HEK293 (cell line): ENCODE data around the gene ALG5.

Experiments
- ZBTB1 ChIP-seq: fragments of 450-650 bp; formaldehyde crosslinking; IDR thresholded peaks from 2 replicates; pipeline ENCODE4 v1.5.1; 2016; ENCODE audit warnings: missing biosample characterization, missing genetic modification characterization
- ZNF133 ChIP-seq: fragments of 450-650 bp; formaldehyde crosslinking; IDR thresholded peaks from 2 replicates; pipeline ENCODE4 v1.5.1; 2016; ENCODE audit warnings: missing biosample characterization, missing genetic modification characterization
- ZNF24 ChIP-seq: fragments of 450-650 bp; formaldehyde crosslinking; IDR thresholded peaks from 2 replicates; pipeline ENCODE4 v1.5.1; 2016; ENCODE audit warnings: missing biosample characterization, missing genetic modification characterization
- ZNF423 ChIP-seq: fragments of 450-650 bp; formaldehyde crosslinking; IDR thresholded peaks from 2 replicates; pipeline ENCODE4 v1.5.1; 2016; ENCODE audit warnings: missing biosample characterization, missing genetic modification characterization
- ZNF433 ChIP-seq: fragments of 450-650 bp; formaldehyde crosslinking; IDR thresholded peaks from 2 replicates; pipeline ENCODE4 v1.5.1; 2016; ENCODE audit warnings: missing biosample characterization, missing genetic modification characterization, low read depth
- ZNF561 ChIP-seq: fragments of 450-650 bp; IDR thresholded peaks from 2 replicates; pipeline ENCODE4 v1.5.1; 2018; ENCODE audit warnings: missing biosample characterization, missing genetic modification characterization, borderline replicate concordance
- TF ChIP-seq, protein P1 (sequence below): fragments of 450-650 bp; formaldehyde crosslinking; IDR thresholded peaks from 2 replicates; pipeline ENCODE4 v1.5.1; 2016; ENCODE audit warnings: missing biosample characterization, missing genetic modification characterization
- TF ChIP-seq, protein P2 (sequence below): fragments of 450-650 bp; formaldehyde crosslinking; IDR thresholded peaks from 2 replicates; pipeline ENCODE4 v1.5.1; 2017; ENCODE audit warnings: missing biosample characterization, missing genetic modification characterization
- TF ChIP-seq, protein P3 (sequence below): fragments of 450-650 bp; formaldehyde crosslinking; IDR thresholded peaks from 2 replicates; pipeline ENCODE4 v1.5.1; 2016; ENCODE audit warnings: missing biosample characterization, missing genetic modification characterization

DNA sequence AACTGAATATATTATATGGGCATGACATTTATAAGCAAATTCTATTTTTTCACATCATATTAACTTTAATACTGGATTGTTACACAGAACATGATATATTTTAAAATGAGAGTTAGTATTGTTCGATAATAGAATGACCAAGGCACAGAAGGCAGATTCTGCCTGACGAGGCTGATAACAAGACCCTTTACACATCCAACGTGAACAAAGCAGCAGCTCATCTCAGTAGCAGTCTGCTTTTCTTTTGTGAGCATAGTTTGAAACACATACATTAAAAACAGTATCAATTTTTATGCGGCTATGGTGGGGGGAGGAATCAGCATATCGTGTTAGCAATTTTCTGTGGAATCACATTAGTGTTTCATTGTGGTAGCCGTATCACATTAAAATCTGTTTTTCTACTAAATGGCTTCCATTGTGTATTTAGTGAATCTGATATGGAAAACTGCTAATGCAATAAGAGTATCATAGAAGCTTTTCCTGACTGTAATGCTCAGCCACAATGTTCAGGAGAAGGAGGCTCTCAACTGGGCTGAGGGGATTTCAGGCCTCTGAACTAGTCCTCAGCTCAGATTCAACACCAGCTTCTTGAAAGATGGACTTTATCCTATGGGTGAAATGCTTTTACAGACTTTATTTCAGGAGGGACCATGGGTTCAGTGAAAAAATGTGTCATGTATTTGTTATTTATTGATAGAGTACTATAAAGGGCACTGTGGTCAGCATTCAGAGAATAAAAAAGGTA, 83.1 kb downstream of the ALG5 start:
- no peak for TF ChIP-seq ZNF423 (tag by site-specific recombination)
- no peak for TF ChIP-seq ZBTB1 (tag by site-specific recombination)
- no peak for TF ChIP-seq ZNF561 (tag by site-specific recombination)
- TF ChIP-seq, protein P1, sequence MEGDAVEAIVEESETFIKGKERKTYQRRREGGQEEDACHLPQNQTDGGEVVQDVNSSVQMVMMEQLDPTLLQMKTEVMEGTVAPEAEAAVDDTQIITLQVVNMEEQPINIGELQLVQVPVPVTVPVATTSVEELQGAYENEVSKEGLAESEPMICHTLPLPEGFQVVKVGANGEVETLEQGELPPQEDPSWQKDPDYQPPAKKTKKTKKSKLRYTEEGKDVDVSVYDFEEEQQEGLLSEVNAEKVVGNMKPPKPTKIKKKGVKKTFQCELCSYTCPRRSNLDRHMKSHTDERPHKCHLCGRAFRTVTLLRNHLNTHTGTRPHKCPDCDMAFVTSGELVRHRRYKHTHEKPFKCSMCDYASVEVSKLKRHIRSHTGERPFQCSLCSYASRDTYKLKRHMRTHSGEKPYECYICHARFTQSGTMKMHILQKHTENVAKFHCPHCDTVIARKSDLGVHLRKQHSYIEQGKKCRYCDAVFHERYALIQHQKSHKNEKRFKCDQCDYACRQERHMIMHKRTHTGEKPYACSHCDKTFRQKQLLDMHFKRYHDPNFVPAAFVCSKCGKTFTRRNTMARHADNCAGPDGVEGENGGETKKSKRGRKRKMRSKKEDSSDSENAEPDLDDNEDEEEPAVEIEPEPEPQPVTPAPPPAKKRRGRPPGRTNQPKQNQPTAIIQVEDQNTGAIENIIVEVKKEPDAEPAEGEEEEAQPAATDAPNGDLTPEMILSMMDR (tag by site-specific recombination) = no peak
- no peak for TF ChIP-seq ZNF433 (tag by site-specific recombination)
- TF ChIP-seq ZNF133 = no peak
- TF ChIP-seq, protein P2, sequence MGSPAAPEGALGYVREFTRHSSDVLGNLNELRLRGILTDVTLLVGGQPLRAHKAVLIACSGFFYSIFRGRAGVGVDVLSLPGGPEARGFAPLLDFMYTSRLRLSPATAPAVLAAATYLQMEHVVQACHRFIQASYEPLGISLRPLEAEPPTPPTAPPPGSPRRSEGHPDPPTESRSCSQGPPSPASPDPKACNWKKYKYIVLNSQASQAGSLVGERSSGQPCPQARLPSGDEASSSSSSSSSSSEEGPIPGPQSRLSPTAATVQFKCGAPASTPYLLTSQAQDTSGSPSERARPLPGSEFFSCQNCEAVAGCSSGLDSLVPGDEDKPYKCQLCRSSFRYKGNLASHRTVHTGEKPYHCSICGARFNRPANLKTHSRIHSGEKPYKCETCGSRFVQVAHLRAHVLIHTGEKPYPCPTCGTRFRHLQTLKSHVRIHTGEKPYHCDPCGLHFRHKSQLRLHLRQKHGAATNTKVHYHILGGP (tag by site-specific recombination) = no peak
- no peak for TF ChIP-seq ZNF24 (tag by site-specific recombination)
- TF ChIP-seq, protein P3, sequence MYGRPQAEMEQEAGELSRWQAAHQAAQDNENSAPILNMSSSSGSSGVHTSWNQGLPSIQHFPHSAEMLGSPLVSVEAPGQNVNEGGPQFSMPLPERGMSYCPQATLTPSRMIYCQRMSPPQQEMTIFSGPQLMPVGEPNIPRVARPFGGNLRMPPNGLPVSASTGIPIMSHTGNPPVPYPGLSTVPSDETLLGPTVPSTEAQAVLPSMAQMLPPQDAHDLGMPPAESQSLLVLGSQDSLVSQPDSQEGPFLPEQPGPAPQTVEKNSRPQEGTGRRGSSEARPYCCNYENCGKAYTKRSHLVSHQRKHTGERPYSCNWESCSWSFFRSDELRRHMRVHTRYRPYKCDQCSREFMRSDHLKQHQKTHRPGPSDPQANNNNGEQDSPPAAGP = no peak
